ENCODE data around the gene FRRS1L. TPM values are rescaled to one million over a fixed set of nuclear protein-coding genes. Genes with fewer than 3 reads are reported as not detected.
A peak's percentile ranks its signal among the peaks of the same experiment; 100 is the strongest.

FRRS1L gene
- total RNA-seq, 1 experiment from 2014 or later = not detected

GRCh38 chr9:109190151-109190550 lies 23.1 kb upstream of the FRRS1L start:
- H3K27me3 ChIP-seq (ENCODE audit: insufficient read depth, low read depth) = no peaks in the 10 kb centered on the region
- H3K79me2 ChIP-seq (ENCODE audit: low read depth) = no peaks in the 10 kb centered on the region
- ChIA-PET CTCF (no interaction called here), POLR2A (ENCODE audit: unreplicated experiment) (interaction anchor here (0.6 kb wide), 1 partner anchor 1789 kb away, joined by 4 read pairs; no protein-coding TSS in a partner anchor)
- intact Hi-C loops (cut with micrococcal nuclease; ENCODE audit: unreplicated experiment) = loop anchor here (10.0 kb wide), 1 partner anchor 255 kb away; the partner anchor contains the start of genes ABITRAM and ELP1
- no peaks in the 10 kb centered on the region for H3K9me2 ChIP-seq (ENCODE audit: insufficient read depth)
- no peaks in the 10 kb centered on the region for H3K4me1 ChIP-seq (replicated peaks; ENCODE audit: insufficient read depth)
- no peak for DNase-seq
- no peak overlapping the region for H2AFZ ChIP-seq
- H3F3A ChIP-seq (ENCODE audit: insufficient read depth, low read depth) = no peaks in the 10 kb centered on the region; the same call in 1 of the 2 replicates
- no peaks in the 10 kb centered on the region for H3K36me3 ChIP-seq (ENCODE audit: low read depth)
- H3K4me2 ChIP-seq = no peak overlapping the region
- no peaks in the 10 kb centered on the region for H4K20me1 ChIP-seq (ENCODE audit: insufficient read depth)
- BruUV-seq (replicated peaks) = no TSS peak
- H3K27ac ChIP-seq = no peak overlapping the region
- no peak for TF ChIP-seq EZH2 (IDR thresholded peaks at IDR 0.05; ENCODE audit: low read depth)
- no peak for TF ChIP-seq CTCF (conservative IDR thresholded peaks at IDR 0.05)
- no peak overlapping the region for H3K4me3 ChIP-seq
- no peaks in the 10 kb centered on the region for H3K9me3 ChIP-seq (ENCODE audit: insufficient read depth, low read depth)

- Histone ChIP-seq H2AFZ (no peak overlapping the region), H3K9me2 (ENCODE audit: insufficient read depth) (no peaks in the 10 kb centered on the region), H3F3A (ENCODE audit: insufficient read depth, low read depth) (no peaks in the 10 kb centered on the region; the same call in 1 of the 2 replicates), H4K20me1 (ENCODE audit: insufficient read depth) (no peaks in the 10 kb centered on the region), H3K4me1 (replicated peaks; ENCODE audit: insufficient read depth) (no peaks in the 10 kb centered on the region), H3K36me3 (ENCODE audit: low read depth) (no peaks in the 10 kb centered on the region), H3K9me3 (ENCODE audit: insufficient read depth, low read depth) (no peaks in the 10 kb centered on the region), H3K27ac (no peak overlapping the region), H3K4me3 (no peak overlapping the region), H3K79me2 (ENCODE audit: low read depth) (no peaks in the 10 kb centered on the region), H3K27me3 (ENCODE audit: insufficient read depth, low read depth) (no peaks in the 10 kb centered on the region), H3K4me2 (no peak overlapping the region)
- no TSS peak for BruUV-seq (replicated peaks)
- ChIA-PET CTCF (no interaction called here), POLR2A (ENCODE audit: unreplicated experiment) (no interaction called here)
- intact Hi-C loops (cut with micrococcal nuclease; ENCODE audit: unreplicated experiment) = no loop called here
- TF ChIP-seq EZH2 (IDR thresholded peaks at IDR 0.05; ENCODE audit: low read depth) (no peak), CTCF (conservative IDR thresholded peaks at IDR 0.05) (no peak)
- DNase-seq = no peak
Measured at GRCh38 chr9:109186857-109187520, 19.9 kb upstream of the FRRS1L start.

- no TSS peak for BruUV-seq (replicated peaks)
- TF ChIP-seq EZH2 (IDR thresholded peaks at IDR 0.05; ENCODE audit: low read depth) (no peak), CTCF (conservative IDR thresholded peaks at IDR 0.05) (peak; percentile 75)
- H4K20me1 ChIP-seq (ENCODE audit: insufficient read depth) = no peaks in the 10 kb centered on the region
- no peak overlapping the region for H3K4me3 ChIP-seq
- intact Hi-C loops (cut with micrococcal nuclease; ENCODE audit: unreplicated experiment) = loop anchor here (5.0 kb wide), 2 partner anchors 134 to 219 kb away; no protein-coding TSS in a partner anchor
- H3F3A ChIP-seq (ENCODE audit: insufficient read depth, low read depth) = no peaks in the 10 kb centered on the region; the same call in 1 of the 2 replicates
- no peaks in the 10 kb centered on the region for H3K9me3 ChIP-seq (ENCODE audit: insufficient read depth, low read depth)
- CTCF ChIA-PET = interaction anchor here (0.6 to 1.0 kb wide), 7 partner anchors 72 to 1678 kb away, joined by 3 to 6 read pairs (median 3); no protein-coding TSS in a partner anchor
- no peaks in the 10 kb centered on the region for H3K27me3 ChIP-seq (ENCODE audit: insufficient read depth, low read depth)
- no peak overlapping the region for H3K4me2 ChIP-seq
- H3K9me2 ChIP-seq (ENCODE audit: insufficient read depth) = no peaks in the 10 kb centered on the region
- POLR2A ChIA-PET (ENCODE audit: unreplicated experiment) = no interaction called here
- no peaks in the 10 kb centered on the region for H3K4me1 ChIP-seq (replicated peaks; ENCODE audit: insufficient read depth)
- H2AFZ ChIP-seq = no peak overlapping the region
- peak; percentile 47 to 54 for DNase-seq
- no peaks in the 10 kb centered on the region for H3K36me3 ChIP-seq (ENCODE audit: low read depth)
- no peak overlapping the region for H3K27ac ChIP-seq
- no peaks in the 10 kb centered on the region for H3K79me2 ChIP-seq (ENCODE audit: low read depth)
Measured at GRCh38 chr9:109182940-109183798, 16.1 kb upstream of the FRRS1L start.

Measured in PC-9 (cell line).